HG03159 (cell line): ENCODE data around the gene TOR1B.
A peak's percentile ranks its signal among the peaks of the same experiment; 100 is the strongest.
"Not testable (repeated sequence)": the region's sequence is repeated elsewhere in the genome, so short reads cannot be mapped to it uniquely, and the experiment has no call there.

ENCODE experiments used
- ATAC-seq: cut with Tn5 transposase; IDR thresholded peaks from one replicate; pipeline ENCODE4 v1.9.1; 2021; ENCODE audit warnings: mild to moderate bottlenecking, moderate library complexity; ENCODE audit not compliant: unreplicated experiment

The TOR1B gene

GRCh38 chr9:129802833-129803675, at the start of gene TOR1B:
Gene TOR1B, plus strand, starts transcription at chr9:129803184. Its CDS starts 29 bp downstream, at chr9:129803213.
- ATAC-seq = peak; percentile 93

- no peak for ATAC-seq
Observed at GRCh38 chr9:129755151-129755550, 47.8 kb upstream of the TOR1B start.

- ATAC-seq = no peak
Observed at GRCh38 chr9:129756191-129756590, 46.8 kb upstream of the TOR1B start.

- no peak for ATAC-seq
Observed at GRCh38 chr9:129757045-129757444, 45.9 kb upstream of the TOR1B start.

GRCh38 chr9:129759319-129759718, 43.7 kb upstream of the TOR1B start:
- ATAC-seq = no peak

- ATAC-seq = no peak
Observed at GRCh38 chr9:129759804-129760502, 43.0 kb upstream of the TOR1B start.

GRCh38 chr9:129760784-129761183, 42.2 kb upstream of the TOR1B start:
- ATAC-seq = not testable (repeated sequence)

GRCh38 chr9:129761293-129761900, 41.6 kb upstream of the TOR1B start:
- no peak for ATAC-seq

- ATAC-seq = no peak
Observed at GRCh38 chr9:129761901-129762369, 41.0 kb upstream of the TOR1B start.

GRCh38 chr9:129762370-129762984, 40.5 kb upstream of the TOR1B start:
- ATAC-seq = not testable (repeated sequence)

- ATAC-seq = no peak
Observed at GRCh38 chr9:129762985-129763926, 39.7 kb upstream of the TOR1B start.

- ATAC-seq = no peak
Observed at GRCh38 chr9:129765764-129766317, 37.1 kb upstream of the TOR1B start.

GRCh38 chr9:129768486-129768885, 34.5 kb upstream of the TOR1B start:
- no peak for ATAC-seq

- no peak for ATAC-seq
Observed at GRCh38 chr9:129769669-129770068, 33.3 kb upstream of the TOR1B start.

GRCh38 chr9:129770741-129771140, 32.2 kb upstream of the TOR1B start:
- no peak for ATAC-seq

GRCh38 chr9:129773262-129774048, 29.5 kb upstream of the TOR1B start:
- ATAC-seq = no peak

- ATAC-seq = no peak
Observed at GRCh38 chr9:129774791-129775447, 28.1 kb upstream of the TOR1B start.

- ATAC-seq = no peak
Observed at GRCh38 chr9:129775448-129775798, 27.6 kb upstream of the TOR1B start.
